Smooth muscle cell (in vitro differentiated cells): ENCODE results near the gene OGFOD2. TPM values are rescaled to one million over a fixed set of nuclear protein-coding genes. Genes with fewer than 3 reads are reported as not detected.

Experiments used
- DNase-seq: peaks from one replicate; lab custom pipeline; 2025; ENCODE audit not compliant: unreplicated experiment; lab: John Stamatoyannopoulos, UW
- H2AFZ ChIP-seq: fragments of 200-600 bp; sonication (generic); 2 replicates; pipeline ENCODE4 v1.6.0; 2016; ENCODE audit warnings: antibody characterized with exemption, low read depth, mild to moderate bottlenecking
- H3F3A ChIP-seq: fragments of 200-600 bp; sonication (generic); 2 replicates; pipeline ENCODE4 v1.6.0; 2017; ENCODE audit warnings: antibody characterized with exemption, low read depth
- H3K27ac ChIP-seq: fragments of 200-600 bp; sonication (generic); 2 replicates; pipeline ENCODE4 v1.5.1; 2016; ENCODE audit warnings: low read depth, mild to moderate bottlenecking
- H3K27me3 ChIP-seq: fragments of 200-600 bp; sonication (generic); 2 replicates; pipeline ENCODE4 v1.6.1; 2016; ENCODE audit warnings: low read depth, mild to moderate bottlenecking
- H3K36me3 ChIP-seq: fragments of 200-600 bp; sonication (generic); 2 replicates; pipeline ENCODE4 v1.5.1; 2016; ENCODE audit warnings: low read depth
- H3K4me1 ChIP-seq: fragments of 200-600 bp; sonication (generic); 2 replicates; pipeline ENCODE4 v1.5.1; 2016; ENCODE audit warnings: low read depth
- H3K4me2 ChIP-seq: fragments of 200-600 bp; sonication (generic); 2 replicates; pipeline ENCODE4 v1.6.0; 2016; ENCODE audit warnings: mild to moderate bottlenecking
- H3K4me3 ChIP-seq: fragments of 200-600 bp; sonication (generic); 2 replicates; pipeline ENCODE4 v1.5.1; 2016; ENCODE audit warnings: mild to moderate bottlenecking
- H3K79me2 ChIP-seq: fragments of 200-600 bp; sonication (generic); 2 replicates; pipeline ENCODE4 v1.6.0; 2016; ENCODE audit warnings: low read depth, mild to moderate bottlenecking
- H3K9ac ChIP-seq: fragments of 200-600 bp; sonication (generic); 2 replicates; pipeline ENCODE4 v1.6.0; 2016; ENCODE audit warnings: low read depth
- H3K9me3 ChIP-seq: fragments of 200-600 bp; sonication (generic); replicated peaks from 2 replicates; pipeline ENCODE4 v1.5.1; 2016; ENCODE audit warnings: low read depth
- H4K20me1 ChIP-seq: fragments of 200-600 bp; sonication (generic); 2 replicates; pipeline ENCODE4 v1.6.0; 2016; ENCODE audit warnings: low read depth
- WGBS: methylation state at CpG from one replicate; pipeline ENCODE4 v1.1.7; 2016; ENCODE audit warnings: low lambda C conversion rate; 5-methylcytosine and 5-hydroxymethylcytosine counted together
- polyA plus RNA-seq: library from polyadenylated mRNA; unstranded; fragments of >200 nt; fragmentation: Nextera tagmentation; extraction: Ambion mirVana; gene quantifications from 2 replicates; pipeline ENCODE4 v1.2.1, GENCODE V29; 2016
- total RNA-seq: library from RNA; depleted of rRNA; stranded (reverse); fragments of >200 nt; gene quantifications from 2 replicates; pipeline ENCODE4 v1.2.3, GENCODE V29; 2014
- TF ChIP-seq, protein P1 (sequence below): fragments of 200-600 bp; sonication (generic); IDR thresholded peaks from 2 replicates; pipeline ENCODE4 v1.5.1; 2017; ENCODE audit warnings: borderline replicate concordance, mild to moderate bottlenecking, antibody characterized with exemption; ENCODE audit not compliant: insufficient read depth, poor library complexity, severe bottlenecking

The OGFOD2 gene
- total and polyA plus RNA-seq, 2 experiments from 2014 or later = 9.7 to 15.8 TPM

DNA sequence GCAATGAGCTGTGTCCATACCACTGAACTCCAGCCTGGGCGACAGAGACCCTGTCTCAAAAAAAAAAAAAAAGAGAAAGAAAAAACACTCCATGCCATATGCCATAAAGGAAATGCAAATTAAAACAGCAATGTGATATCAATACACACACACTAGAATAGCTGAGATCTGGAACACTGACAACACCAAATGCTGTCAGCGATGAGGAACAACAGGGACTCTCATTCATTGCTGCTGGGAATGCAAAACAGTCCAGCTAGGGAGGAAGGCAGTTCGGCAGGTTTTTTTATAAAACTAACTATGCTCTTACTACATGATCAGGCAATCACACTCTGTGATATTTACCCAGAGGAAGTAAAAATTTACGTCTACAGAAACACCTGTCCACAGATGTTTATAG, 5.4 kb upstream of the OGFOD2 start:
- no peak for DNase-seq
- WGBS = 77% methylated on average over 4 of the region's 4 CpGs
- TF ChIP-seq, protein P1, sequence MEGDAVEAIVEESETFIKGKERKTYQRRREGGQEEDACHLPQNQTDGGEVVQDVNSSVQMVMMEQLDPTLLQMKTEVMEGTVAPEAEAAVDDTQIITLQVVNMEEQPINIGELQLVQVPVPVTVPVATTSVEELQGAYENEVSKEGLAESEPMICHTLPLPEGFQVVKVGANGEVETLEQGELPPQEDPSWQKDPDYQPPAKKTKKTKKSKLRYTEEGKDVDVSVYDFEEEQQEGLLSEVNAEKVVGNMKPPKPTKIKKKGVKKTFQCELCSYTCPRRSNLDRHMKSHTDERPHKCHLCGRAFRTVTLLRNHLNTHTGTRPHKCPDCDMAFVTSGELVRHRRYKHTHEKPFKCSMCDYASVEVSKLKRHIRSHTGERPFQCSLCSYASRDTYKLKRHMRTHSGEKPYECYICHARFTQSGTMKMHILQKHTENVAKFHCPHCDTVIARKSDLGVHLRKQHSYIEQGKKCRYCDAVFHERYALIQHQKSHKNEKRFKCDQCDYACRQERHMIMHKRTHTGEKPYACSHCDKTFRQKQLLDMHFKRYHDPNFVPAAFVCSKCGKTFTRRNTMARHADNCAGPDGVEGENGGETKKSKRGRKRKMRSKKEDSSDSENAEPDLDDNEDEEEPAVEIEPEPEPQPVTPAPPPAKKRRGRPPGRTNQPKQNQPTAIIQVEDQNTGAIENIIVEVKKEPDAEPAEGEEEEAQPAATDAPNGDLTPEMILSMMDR = no peak
- H3K4me3 ChIP-seq = no peak overlapping the region
- no peaks in the 10 kb centered on the region for H3K9me3 ChIP-seq
- H3F3A ChIP-seq = no peaks in the 10 kb centered on the region
- no peaks in the 10 kb centered on the region for H3K36me3 ChIP-seq
- H3K79me2 ChIP-seq = no peaks in the 10 kb centered on the region
- peaks cover 15% of the 10 kb centered on the region for H3K4me1 ChIP-seq
- H2AFZ ChIP-seq = no peak overlapping the region
- no peaks in the 10 kb centered on the region for H3K27me3 ChIP-seq
- no peaks in the 10 kb centered on the region for H4K20me1 ChIP-seq
- H3K27ac ChIP-seq = no peak overlapping the region
- no peak overlapping the region for H3K9ac ChIP-seq
- no peak overlapping the region for H3K4me2 ChIP-seq

DNA sequence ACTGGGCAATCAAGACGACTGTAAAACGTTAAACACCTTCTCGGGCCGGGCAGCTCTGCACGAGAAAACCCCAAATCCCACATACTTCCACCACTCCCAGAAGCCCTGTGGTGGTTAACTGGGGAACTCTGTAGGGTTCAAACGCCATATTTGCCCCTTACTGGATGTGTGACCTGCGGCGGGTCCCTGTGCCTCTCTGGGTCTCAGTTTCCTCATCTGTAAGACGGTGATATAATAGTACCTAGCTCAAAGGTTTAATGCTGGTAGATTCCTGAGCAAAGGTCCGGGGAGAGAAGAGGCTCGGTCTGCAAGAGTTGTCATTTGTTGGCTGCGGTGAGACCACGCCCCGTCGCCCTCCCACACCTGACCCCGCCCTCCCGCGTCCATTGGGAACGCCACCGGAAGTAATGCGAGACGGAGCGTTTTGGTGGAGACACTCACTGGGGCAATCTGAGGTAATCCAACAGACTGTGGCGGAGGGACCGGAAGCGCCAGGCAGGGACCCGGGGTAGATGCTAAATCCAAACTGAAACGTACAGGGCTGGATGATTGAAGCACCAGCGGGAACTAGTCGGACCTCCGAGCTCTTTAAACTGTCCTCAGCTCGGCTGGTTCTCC, 661 bp upstream of the OGFOD2 start:
- peak overlapping the region; percentile 94 for H3K9ac ChIP-seq
- H3K9me3 ChIP-seq = no peaks in the 10 kb centered on the region
- TF ChIP-seq, protein P1 = no peak
- 1% methylated on average over 32 of the region's 32 CpGs for WGBS
- H3K4me1 ChIP-seq = peaks cover 12% of the 10 kb centered on the region
- H3K4me3 ChIP-seq = peak overlapping the region; percentile 86
- peak overlapping the region; percentile 89 for H3K4me2 ChIP-seq
- no peaks in the 10 kb centered on the region for H3F3A ChIP-seq
- peaks cover 13% of the 10 kb centered on the region for H3K79me2 ChIP-seq
- DNase-seq = peak; percentile 89
- H2AFZ ChIP-seq = peak overlapping the region; percentile 95
- no peaks in the 10 kb centered on the region for H4K20me1 ChIP-seq
- peak overlapping the region; percentile 87 for H3K27ac ChIP-seq
- no peaks in the 10 kb centered on the region for H3K27me3 ChIP-seq
- H3K36me3 ChIP-seq = no peaks in the 10 kb centered on the region

DNA sequence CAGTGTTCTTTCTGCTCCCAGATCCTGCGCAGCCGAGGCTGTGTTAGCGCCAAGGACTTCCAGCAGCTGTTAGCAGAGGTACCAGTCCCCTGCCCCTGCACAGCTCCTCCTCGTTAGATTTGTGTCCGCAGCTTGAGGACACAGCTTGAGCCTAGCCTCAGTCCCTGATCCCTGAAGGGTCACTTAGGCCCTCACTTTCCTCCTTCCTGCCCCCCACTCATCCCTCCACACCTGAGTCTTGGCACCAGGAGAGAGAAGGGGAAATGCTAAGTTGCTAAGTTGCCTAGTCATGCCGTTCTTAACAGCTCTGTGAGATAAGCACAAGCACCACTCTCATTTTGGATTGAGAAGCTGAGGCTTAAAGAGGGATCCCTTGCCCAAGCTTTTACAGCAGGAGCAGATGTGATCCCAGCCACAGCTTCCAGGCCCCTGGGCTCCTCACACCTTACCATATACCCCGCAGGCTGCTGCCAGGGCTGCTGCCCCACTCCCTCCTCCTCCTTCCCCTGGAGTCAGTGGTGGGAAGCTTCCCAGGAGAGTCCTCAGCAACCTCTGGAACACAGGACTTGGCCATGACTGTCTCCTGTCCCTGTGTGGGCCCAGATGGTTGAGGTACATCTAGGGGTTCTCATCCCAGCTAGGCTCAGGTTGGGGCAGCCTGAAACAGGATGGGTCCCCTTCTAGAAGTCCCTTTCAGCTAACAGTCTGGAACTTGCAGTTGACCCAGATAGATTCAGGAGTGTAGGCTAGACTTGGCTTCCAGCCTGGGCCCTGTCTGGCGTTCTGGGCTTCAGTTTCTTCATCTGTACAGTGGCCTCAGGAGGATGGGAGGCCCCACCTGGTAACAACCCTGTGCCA, 975 bp downstream of the OGFOD2 start:
- no peak for DNase-seq
- Histone ChIP-seq H3F3A (no peaks in the 10 kb centered on the region), H3K79me2 (peaks cover 26% of the 10 kb centered on the region), H3K9ac (peak overlapping the region; percentile 94), H4K20me1 (no peaks in the 10 kb centered on the region), H2AFZ (no peak overlapping the region), H3K4me3 (peak overlapping the region; percentile 86), H3K27ac (peak overlapping the region; percentile 87), H3K4me1 (peaks cover 12% of the 10 kb centered on the region), H3K9me3 (no peaks in the 10 kb centered on the region), H3K36me3 (no peaks in the 10 kb centered on the region), H3K27me3 (no peaks in the 10 kb centered on the region), H3K4me2 (peak overlapping the region; percentile 89)
- TF ChIP-seq, protein P1 = no peak
- 23% methylated on average over 8 of the region's 8 CpGs for WGBS
